HG02981 (cell line): ENCODE data around the gene ARRDC3.
"Not testable (repeated sequence)": the region's sequence is repeated elsewhere in the genome, so short reads cannot be mapped to it uniquely, and the experiment has no call there.

Experiments used
- ATAC-seq: cut with Tn5 transposase; IDR thresholded peaks from one replicate; pipeline ENCODE4 v1.9.1; 2021; ENCODE audit warnings: mild to moderate bottlenecking, moderate library complexity; ENCODE audit not compliant: unreplicated experiment

ARRDC3 gene, protein sequence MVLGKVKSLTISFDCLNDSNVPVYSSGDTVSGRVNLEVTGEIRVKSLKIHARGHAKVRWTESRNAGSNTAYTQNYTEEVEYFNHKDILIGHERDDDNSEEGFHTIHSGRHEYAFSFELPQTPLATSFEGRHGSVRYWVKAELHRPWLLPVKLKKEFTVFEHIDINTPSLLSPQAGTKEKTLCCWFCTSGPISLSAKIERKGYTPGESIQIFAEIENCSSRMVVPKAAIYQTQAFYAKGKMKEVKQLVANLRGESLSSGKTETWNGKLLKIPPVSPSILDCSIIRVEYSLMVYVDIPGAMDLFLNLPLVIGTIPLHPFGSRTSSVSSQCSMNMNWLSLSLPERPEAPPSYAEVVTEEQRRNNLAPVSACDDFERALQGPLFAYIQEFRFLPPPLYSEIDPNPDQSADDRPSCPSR

DNA sequence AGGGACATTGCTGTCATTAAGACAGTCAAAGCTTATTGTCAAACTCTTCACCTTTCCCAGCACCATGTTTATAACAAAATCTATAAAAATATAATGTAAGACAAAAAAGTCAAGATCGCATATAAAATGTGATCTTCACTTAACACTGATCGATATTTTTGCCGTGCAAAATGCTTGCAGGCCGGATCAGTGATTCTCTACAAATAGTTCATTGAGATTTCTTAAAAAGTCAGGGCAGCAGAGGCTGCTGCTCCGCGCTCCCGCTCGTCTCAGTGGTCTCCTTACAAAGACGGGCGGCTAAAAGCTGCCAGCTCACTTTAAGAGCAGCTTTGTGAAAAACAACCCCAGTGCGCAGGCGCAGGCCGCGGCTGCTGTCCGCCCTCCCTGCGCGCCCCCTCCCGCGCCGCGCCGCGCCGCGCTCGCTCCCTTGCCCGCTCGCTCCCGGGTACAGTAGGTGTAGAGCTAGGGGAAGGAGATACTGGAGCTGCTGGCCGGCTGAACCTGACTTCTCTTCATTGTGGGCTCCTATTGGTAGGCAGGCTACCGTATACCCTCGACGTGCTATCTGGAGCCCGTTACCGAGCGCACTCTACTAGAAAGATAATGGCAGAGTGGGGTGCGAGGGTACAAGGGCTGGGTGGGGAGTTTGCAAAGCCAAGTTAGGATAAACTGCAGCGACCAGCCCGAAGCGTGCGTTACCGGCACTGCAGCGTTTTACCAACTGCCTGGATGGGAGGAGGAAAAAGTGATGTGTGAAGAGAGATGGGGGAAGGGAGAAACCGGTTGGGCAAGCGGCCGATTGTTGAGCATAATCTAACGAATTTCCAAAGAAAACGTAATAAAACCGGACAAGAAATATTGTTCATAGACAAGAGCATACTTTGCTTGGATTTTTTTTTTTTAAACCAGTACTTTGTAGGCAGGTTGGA is at the start of gene ARRDC3:
TSS of gene ARRDC3 (minus strand) at position 291 of the 929 bp plus-strand sequence. CDS start at position 66, 225 bp downstream.
- peak; percentile 42 for ATAC-seq

DNA sequence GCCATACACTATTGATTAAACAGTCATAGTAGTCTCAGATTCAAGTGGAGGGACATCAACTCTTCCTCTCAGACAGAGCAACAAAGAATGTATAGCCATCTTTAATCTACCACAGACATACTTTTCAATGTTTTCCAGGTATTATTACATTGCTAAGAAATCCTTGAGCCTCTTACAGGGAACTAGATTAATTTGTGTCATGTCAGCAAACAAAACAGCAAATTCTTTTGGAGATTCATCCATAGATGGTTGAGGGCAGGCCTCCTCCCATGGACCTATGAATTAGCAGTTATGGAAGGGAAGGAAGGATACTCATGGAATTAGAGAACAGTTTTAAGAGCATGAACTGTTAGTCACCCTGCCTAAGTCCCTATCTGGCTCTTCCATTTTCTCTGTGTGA is 47.8 kb upstream of the ARRDC3 start:
- ATAC-seq, result no peak

DNA sequence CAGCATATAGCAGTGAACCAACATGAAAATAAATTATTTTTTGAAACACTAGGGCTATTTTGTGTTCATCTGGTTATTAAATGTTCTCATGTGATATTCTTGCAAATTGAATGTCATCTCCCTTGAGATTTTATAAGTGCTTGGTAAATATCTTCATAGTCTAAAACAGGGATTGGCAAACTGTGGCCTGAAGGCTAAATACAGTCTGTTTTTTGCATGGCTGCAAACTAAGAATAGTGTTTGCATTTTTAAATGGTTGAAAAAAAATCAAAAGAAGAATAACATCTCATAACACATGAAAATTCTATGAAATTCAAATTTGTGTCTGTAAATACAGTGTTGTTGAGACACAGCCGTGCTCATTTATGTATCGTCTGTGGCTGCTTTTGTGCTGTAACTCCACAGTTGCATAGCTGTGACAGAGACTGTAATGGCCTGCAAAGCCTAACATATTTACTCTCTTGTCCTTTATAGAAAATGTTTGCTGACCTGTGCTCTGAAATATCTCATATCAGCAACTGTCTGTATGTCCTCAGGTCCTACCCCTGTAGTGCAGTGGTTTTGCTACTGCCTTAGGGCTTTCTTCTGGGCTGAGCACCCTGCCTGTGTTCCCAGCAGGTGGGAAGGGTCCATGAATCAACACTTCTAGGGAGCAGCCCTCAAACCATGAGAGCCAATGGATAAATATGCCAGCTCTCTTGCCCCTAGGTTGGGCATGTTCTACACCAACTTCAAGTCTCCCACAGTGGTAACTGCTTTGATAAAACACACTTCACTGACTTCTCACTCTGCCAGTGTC is 41.7 kb upstream of the ARRDC3 start:
- no peak for ATAC-seq

DNA sequence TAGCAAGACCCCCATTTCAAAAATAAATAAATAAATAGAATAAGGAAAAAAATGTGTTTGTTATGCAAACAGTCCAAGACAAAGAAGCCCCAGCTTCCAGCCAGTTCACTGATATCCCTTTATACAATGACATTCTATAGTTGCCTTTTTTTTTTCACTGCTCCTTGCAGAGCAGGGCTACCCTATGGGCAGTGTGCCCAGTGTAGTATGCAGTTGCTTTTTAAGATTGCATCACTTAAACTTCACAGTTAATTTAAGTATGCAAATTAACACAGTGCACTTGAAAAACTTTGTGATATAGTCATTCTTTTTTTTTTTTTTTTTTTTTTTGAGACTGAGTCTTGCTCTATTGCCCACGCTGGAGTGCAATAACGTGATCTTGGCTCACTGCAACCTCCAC is 40.8 kb upstream of the ARRDC3 start:
- ATAC-seq, result no peak

DNA sequence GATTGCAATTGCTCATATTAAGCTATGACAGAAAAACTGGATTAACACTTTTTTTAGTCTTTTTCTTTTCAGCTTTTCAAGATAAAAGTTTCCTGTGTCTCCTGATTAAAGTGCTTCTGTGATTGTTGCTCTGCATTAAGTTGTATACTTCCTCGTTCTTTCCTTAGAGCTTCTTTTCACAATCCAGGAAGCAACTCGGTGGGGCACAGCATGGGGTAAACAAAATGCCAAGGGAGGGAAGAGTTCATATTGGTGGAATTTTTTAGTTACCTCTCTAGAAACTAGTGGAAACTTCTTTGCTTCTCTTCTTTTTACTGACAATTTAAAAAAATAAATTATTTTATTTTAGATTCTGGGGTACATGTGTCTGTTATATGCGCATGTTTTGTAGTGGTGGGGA is 37.8 kb upstream of the ARRDC3 start:
- no peak for ATAC-seq

DNA sequence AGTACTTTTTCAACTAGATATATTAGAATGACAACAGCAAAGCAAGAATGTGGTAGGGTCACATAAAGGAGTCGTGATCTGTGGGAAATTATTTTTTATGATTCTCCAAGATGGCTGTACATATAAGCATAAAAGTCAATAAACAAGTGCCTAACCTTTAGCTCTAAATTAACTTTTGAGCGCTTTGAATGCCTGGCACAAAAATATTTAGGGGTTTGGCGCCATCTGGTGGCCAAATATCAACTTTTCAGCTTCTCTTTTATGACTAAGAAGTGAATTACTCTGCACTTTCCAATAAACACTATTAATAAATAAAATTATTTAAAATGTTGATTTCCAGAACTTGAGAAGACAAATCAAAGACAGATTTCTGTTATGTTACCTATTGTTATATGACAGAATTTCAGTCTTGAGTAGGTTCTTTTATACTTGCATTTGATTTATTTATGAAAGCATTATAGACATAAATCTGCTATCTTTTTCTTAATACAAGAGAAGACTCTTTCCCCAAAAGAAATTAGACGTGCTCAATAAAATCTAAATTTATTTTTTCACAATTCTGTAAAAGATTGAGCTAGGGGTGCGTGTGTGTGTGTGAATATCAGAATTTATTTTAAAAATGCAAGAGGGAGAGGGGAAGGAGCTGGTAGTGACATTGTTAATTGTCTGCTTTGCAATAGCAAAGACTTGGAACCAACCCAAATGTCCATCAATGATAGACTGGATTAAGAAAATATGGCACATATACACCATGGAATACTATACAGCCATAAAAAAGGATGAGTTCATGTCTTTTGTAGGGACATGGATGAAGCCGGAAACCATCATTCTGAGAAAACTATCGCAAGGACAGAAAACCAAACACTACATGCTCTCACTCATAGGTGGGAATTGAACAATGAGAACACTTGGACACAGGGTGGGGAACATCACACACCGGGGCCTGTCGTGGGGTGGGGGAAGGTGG is 36.7 kb upstream of the ARRDC3 start:
- peak; percentile 60 for ATAC-seq

DNA sequence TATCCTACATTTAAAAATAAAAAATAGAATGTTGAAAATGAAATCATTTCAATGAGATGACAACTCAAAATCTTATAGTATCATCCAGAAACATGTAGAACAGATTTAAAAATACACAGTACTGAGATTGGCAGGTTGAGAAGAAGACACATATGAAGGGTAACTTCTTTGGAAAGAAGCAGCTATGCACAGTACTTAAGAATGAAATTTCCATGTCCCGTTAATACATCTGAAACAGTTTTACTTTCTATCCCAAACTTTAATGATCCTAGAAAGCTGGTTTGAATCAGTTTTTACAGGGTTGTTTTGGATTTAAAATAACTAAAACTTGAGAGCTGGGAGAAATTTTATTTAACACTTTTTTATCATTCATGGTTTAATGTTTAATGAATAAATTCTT is 36.0 kb upstream of the ARRDC3 start:
- no peak for ATAC-seq

DNA sequence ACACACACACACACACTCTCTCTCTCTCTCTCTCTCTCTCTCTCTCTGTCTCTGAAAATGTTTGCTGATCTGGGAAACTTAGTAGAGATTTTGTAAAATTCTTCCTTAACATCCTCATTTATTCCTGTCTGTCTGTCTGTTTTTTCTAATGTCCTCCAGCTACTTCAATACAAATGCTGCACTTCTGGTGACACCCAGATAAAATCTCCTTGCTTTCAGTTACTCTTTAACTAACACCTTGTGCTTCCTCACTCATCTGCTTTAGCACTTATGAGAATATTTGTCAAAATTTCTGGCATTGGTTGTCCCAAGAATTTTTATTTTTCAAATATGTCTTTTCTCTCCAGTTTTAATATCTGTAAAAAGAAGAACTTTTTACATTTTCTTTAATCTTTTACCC is 35.0 kb upstream of the ARRDC3 start:
- no peak for ATAC-seq

DNA sequence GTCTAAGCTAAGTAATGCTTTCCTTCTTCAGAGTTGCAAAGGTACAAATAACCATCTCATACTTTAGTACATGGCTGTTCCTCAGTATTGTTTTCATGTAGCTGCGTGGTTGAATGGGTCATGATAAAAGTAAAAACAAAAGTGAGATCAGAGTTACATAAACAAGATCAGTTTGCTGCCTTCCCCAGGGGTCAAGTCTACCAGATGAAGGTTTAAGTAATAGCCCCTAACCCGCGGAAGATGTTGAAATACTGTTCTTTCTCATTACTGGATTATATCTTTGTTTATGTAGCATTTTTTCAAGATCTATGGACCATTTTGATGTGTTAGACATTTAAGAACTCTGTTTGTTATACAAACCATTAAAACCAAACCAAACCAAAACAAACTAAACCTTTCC is 34.1 kb upstream of the ARRDC3 start:
- ATAC-seq, result no peak

DNA sequence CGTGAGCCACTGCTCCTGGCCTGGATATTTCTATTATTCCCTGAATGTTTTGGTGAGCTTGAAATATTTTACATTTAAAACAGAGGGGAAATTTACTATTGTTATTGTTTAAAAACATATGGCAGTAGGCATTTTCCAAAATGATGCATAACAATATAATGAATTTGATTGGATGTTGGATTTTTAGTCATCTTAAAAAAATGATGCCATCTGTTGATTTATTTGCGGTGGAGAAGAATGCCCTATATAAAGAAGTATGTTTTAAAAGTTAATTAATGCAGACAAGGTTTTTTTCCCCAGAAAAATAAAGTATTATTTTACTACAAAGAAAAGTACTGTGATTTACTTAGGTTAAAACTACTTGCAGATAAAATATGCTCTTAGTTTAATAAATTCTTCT is 33.4 kb upstream of the ARRDC3 start:
- no peak for ATAC-seq

DNA sequence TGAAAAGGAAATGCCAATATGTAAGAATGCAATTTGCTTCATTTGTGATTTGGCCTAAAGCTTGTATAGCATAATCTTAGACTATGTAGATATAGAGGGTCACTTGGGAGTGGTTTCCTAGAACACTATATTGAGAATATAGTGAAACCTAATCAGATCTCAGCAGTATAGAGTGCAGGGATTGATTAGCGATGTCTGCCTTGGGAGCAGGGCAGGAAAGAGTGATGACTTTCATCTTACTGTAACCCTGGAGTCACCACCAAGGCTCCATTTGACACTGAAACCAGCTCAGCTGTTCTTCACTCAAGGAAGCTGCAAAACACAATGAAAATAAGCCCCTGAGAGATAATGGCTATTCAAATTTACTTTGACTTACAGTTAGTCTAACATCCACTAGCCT is 26.2 kb upstream of the ARRDC3 start:
- no peak for ATAC-seq

DNA sequence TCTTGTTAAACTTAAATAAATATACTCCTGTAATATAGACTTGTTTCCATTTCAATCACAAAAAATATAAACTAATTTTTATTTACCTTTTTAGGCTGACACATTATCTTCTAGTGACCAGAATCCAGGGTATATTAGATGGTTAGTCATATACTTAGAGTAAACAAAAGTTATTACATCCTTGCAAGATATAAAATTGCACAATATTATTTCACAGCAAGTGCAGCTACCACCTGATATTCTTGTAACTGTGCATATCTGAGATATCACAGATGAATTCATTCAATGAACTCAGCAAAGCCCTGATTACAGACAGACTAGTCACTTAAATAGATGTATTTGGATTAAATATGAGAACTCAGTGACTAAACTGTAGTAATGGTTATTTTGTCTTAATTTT is 25.6 kb upstream of the ARRDC3 start:
- ATAC-seq, result no peak

DNA sequence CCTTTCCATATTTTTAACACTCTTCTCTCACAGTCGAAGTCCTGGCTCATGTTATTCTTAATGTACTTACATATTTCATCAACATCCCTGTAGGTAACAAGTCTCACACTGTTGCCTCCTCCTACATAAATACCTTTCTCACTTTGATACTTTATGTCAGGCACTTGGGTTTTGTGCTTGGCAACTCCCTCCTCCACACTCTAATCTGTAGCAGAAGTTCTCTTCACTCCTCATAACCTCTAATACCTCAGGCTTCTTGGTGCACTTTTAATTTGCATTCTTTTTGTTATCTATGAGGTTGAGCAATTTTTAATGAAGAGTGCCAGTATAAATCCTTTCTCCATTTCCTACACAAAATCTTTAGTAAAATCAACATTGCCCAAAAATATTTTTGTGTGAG is 24.1 kb upstream of the ARRDC3 start:
- no peak for ATAC-seq

DNA sequence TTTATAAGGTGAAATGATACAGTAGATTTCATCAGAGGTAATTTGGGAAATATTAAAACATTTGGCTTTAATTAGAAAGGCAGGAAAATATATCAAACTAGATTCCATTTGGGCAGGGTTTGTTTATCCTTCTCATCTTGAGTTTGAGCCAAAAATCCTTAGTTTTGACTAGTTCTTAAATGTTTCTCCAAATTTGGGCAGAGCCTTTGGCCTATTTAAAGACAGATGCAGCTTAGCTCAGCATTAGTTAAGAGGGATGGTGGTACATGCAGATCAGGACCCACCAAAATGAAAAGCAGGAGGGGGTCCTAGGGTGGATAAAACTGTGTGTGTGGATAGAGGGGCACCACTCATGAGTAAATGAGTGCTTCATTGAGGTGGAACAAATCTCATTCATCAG is 20.3 kb upstream of the ARRDC3 start:
- ATAC-seq, result no peak

DNA sequence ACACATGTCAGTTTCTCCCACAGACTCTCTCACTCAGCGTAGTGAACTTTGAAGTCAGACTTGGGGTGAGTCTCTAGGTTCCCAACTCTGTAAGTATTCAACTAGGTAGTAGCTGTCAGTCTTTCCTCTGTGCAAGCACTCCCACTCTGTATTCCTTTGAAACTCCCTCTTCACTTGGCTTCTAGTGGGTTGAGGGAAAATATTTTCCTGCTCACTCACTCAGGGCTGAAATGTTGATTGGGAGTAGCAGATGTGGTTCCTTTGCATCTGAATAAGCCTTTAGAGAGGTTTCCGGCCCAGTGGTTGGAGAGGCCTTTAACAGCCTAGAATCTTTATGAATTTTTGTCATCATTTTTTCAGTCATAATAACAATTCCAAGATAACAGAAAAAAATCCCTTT is 18.1 kb upstream of the ARRDC3 start:
- ATAC-seq, result no peak

DNA sequence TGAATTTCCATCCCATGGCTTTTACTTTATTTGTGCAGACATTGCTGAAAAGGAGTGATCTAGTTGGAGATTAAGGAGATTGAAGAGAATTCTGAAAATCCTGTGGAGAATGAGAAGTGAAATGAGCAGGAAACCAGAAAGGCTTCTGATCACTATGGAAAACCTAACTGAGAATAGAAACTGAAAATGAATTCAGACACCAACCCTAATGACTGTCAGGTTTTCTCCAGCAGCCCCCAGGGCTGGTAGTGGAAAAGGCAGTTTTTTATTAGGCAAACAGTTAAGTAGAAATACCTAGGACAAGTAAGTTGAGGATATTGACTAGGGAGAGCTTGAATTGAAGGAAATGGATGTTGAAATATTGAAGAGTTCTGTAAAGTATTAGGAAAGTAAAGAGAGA is 14.7 kb upstream of the ARRDC3 start:
- ATAC-seq, result peak; percentile 57

DNA sequence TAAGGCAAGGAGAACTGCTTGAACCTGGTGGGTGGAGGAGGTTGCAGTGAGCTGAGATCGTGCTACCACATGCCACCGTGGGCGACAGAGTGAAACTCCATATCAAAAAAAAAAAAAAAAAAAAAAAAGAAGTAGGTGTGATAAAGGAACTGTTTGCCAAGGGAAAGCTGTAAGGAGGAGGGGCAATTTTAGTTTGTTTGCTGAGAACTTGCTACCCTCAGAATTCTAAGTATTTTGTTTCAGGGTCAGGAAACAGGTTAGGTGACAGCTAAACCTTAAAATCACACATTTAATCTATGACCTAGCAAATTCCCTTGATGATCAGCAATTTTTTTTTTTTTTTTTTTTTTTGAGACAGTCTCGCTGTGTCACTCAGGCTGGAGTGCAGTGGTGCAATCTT is 7.2 kb upstream of the ARRDC3 start:
- ATAC-seq, result no peak

DNA sequence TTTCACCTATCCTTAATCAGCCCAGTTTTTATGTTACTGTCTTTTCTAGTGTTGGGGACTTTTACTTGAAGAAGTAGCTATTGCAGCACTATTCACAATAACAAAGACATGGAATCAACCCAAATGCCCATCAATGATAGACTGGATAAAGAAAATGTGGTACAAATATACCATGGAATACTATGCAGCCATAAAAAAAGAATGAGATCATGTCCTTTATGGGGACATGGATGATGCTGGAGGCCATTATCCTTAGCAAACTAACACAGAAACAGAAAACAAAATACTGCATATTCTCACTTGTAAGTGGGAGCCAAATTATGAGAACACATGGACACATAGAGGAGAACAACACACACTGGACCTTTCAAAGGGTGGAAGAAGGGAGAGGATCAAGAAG is 6.4 kb upstream of the ARRDC3 start:
- not testable (repeated sequence) for ATAC-seq

DNA sequence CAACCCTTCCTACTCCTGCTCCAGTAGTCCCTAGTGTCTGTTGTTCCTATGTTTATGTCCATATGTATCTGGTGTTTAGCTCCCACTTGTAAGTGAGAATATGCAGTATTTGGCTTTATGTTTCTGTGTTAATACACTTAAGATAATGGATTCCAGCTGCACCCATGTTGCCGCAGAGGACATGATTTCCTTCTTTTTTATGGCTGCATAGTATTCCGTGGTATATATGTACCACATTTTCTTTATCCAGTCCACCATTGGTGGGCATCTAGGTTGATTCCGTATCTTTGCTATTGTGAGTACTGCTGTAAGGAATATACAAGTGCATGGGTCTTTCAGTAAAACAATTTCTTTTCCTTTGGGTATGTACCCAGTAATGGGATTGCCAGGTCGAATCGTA is 5.2 kb upstream of the ARRDC3 start:
- ATAC-seq, result no peak

DNA sequence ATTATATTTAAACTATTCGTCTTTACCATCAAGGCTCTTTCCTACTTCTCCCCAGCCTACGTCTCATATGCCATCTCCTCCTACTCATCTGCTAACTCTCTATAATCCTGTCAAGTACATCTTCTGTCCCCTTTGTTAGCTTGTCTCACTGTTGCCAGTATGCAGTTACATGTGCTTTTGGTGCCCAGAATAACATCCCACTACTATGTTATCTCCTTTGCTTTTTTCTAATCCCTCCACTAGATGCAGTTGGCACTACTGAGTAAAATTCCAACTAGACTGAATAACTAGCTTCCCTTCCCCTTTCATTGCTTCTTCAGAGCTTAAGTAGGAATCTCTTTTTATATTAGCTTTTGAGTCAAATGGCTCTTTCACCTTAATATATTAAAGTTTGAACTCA is 3.0 kb upstream of the ARRDC3 start:
- ATAC-seq, result no peak
